GM23248 (cell line): ENCODE data around the gene PCK2.

Source experiments
- EZH2 ChIP-seq: fragments of 200-600 bp; sonication (generic); IDR thresholded peaks from 2 replicates; pipeline ENCODE4 v1.6.1; 2018; ENCODE audit warnings: antibody characterized with exemption, mild to moderate bottlenecking; ENCODE audit not compliant: insufficient read depth, poor library complexity, severe bottlenecking
- EZH2phosphoT487 ChIP-seq: fragments of 200-600 bp; sonication (generic); IDR thresholded peaks from 2 replicates; pipeline ENCODE4 v1.6.1; 2018; ENCODE audit warnings: antibody characterized with exemption, moderate library complexity, mild to moderate bottlenecking, low read depth; ENCODE audit not compliant: insufficient read depth

DNA sequence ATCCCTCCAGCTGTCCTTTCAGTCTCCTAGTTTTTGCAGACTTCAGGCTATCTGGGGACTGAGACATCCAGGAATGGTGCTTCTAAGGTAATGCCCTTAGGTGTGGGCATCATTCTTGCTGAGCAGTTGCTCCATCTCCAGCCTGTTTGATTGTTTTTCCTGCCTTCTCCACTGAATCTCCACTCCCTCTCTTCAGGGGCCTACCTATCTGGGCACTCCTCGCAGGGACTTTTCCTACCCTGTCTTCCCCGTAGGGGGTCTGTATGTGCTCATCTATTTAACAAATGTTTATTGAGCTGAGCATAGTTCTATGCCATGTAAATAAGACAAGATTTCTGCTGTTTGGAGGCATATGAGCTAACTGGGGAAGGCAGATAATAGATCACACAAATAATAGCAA lies 38.9 kb downstream of the PCK2 start:
- TF ChIP-seq EZH2 (no peak), EZH2phosphoT487 (no peak)
